ENCODE measurements around the gene COL9A2.
A peak's percentile ranks its signal among the peaks of the same experiment; 100 is the strongest.
"Not testable (repeated sequence)": the region's sequence is repeated elsewhere in the genome, so short reads cannot be mapped to it uniquely, and the experiment has no call there.

COL9A2 gene

DNA sequence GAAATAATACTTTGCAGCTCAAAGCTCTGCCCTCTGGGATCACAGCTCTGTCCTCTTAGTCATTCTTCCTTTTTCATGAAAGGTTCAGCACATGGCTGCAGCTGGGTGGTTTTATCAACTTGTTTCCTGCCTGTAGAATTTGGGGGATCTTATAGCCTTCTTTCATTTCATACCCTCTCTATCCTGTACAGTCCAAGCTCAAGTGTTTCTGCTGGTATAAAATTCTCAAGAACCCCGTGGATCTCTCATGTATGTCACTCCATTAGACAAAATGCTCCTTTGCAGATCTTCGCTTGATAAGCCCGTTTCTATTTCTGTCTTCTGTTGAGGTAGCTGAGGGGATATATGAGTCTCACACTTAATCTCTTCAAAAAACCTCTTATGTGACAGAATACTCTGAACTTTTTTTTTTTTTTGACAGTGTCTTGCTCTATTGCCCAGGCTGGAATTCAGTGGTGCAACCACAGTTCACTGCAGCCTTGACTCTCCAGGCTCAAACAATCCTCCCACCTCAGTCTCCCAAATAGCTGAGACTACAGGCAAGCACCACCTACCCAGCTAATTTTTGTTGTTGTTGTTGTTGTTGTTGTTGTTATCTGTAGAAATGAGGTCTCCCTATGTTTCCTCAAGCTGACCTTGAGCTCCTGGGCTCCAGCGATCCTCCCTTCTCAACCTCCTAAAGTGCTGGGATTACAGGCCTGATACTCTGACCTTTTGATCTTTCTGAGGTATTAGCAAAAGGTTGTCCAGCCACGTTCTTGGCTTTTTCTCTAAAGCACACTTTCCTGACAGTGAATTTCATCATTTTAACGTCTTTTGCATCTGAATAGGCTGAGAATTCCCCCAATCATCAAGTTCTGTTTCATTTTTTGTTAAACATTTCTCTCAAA is 24.6 kb upstream of the COL9A2 start:
- no peak overlapping the region for H3K4me3 ChIP-seq (ENCODE audit: low read depth, low read length)
- TF ChIP-seq, protein P1, sequence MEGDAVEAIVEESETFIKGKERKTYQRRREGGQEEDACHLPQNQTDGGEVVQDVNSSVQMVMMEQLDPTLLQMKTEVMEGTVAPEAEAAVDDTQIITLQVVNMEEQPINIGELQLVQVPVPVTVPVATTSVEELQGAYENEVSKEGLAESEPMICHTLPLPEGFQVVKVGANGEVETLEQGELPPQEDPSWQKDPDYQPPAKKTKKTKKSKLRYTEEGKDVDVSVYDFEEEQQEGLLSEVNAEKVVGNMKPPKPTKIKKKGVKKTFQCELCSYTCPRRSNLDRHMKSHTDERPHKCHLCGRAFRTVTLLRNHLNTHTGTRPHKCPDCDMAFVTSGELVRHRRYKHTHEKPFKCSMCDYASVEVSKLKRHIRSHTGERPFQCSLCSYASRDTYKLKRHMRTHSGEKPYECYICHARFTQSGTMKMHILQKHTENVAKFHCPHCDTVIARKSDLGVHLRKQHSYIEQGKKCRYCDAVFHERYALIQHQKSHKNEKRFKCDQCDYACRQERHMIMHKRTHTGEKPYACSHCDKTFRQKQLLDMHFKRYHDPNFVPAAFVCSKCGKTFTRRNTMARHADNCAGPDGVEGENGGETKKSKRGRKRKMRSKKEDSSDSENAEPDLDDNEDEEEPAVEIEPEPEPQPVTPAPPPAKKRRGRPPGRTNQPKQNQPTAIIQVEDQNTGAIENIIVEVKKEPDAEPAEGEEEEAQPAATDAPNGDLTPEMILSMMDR (conservative IDR thresholded peaks at IDR 0.05; ENCODE audit: low read depth, low read length) = no peak
- no peak for DNase-seq (ENCODE audit: low read depth)

GRCh38 chr1:40339420-40340323 is 22.6 kb upstream of the COL9A2 start:
- H3K4me3 ChIP-seq (ENCODE audit: low read depth, low read length) = no peak overlapping the region
- TF ChIP-seq, protein P1 (conservative IDR thresholded peaks at IDR 0.05; ENCODE audit: low read depth, low read length) = no peak
- DNase-seq (ENCODE audit: low read depth) = no peak

DNA sequence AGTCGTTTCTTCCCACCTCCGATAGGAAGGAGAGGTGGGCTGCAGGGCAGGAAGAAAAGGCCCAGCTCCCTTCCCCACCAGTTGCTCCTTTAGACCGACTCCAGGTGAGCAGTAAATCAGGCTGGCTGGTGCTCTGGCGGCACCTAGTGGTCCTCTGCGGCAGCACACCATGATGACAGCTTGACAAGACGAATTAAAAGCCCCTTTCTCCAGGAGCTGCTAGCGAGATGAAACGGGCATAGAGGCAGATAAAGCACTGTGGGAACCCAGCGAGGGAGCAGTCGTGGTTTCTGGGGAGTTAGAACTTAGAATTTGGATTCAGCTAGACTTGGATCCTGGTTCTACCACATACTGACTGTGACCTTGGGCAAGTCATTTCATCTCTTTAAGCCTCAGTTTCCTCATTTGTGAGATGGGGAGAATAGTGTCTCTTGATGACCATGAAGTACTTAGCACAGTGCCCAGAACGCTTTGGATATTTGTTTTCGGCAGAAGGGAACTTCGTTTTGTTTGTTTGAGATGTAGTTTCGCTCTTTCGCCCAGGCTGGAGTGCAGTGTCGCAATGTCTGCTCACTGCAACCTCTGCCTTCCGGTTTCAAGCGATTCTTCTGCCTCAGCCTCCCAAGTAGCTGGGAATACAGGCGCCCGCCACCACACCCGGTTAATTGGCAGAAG is 21.8 kb upstream of the COL9A2 start:
- no peak overlapping the region for H3K4me3 ChIP-seq (ENCODE audit: low read depth, low read length)
- peak; percentile 88 for DNase-seq (ENCODE audit: low read depth)
- TF ChIP-seq, protein P1 (conservative IDR thresholded peaks at IDR 0.05; ENCODE audit: low read depth, low read length) = peak; percentile 100

GRCh38 chr1:40337443-40337842 is 20.4 kb upstream of the COL9A2 start:
- TF ChIP-seq, protein P1 (conservative IDR thresholded peaks at IDR 0.05; ENCODE audit: low read depth, low read length) = no peak
- no peak overlapping the region for H3K4me3 ChIP-seq (ENCODE audit: low read depth, low read length)
- DNase-seq (ENCODE audit: low read depth) = no peak

DNA sequence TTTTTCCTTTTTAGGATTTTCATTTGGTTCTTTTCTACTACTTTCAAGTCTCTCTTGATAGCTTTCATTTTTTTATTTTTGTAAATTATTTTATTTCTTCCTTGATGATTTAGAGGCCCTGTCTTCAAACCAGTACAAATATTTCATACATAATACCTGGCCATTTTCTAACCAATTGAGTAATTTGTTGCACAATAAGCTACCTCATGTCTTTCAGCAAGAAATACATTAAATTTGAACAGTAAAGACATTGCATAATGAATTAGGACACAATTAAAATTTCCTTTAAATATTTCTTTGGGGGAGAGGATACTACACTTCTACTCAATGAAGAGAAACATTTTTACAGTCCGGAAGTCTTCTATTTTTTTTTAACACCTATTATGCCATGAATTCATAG is 15.6 kb upstream of the COL9A2 start:
- DNase-seq (ENCODE audit: low read depth) = no peak
- TF ChIP-seq, protein P1 (conservative IDR thresholded peaks at IDR 0.05; ENCODE audit: low read depth, low read length) = no peak
- no peak overlapping the region for H3K4me3 ChIP-seq (ENCODE audit: low read depth, low read length)

- H3K4me3 ChIP-seq (ENCODE audit: low read depth, low read length); DNase-seq (ENCODE audit: low read depth): not testable (repeated sequence)
These were observed 14.3 kb upstream of the COL9A2 start for GRCh38 chr1:40331403-40331802.
